Keratinocyte (primary cell): ENCODE results near the gene TMEM38B. TPM values are rescaled to one million over a fixed set of nuclear protein-coding genes. Genes with fewer than 3 reads are reported as not detected.

Source experiments
- DNase-seq: peaks from one replicate; pipeline ENCODE4 v3.0.0-alpha.2; 2011; ENCODE audit warnings: low read depth, missing footprints, low spot score
- FAIRE-seq: peaks from 2 replicates; lab custom pipeline; 2011; peaks lifted over from hg19 to GRCh38; lab: Jason Lieb, UNC
- H2AFZ ChIP-seq: 2 replicates; pipeline ENCODE4 v1.6.0; 2012; ENCODE audit warnings: low read length, control low read depth, inconsistent platforms; ENCODE audit not compliant: control insufficient read depth
- H3K27ac ChIP-seq: 2 replicates; pipeline ENCODE4 v1.5.1; 2011; ENCODE audit warnings: low read length; ENCODE audit not compliant: control insufficient read depth, insufficient read depth
- H3K27me3 ChIP-seq: 3 replicates; pipeline ENCODE4 v1.6.0; 2011; ENCODE audit warnings: low read length; ENCODE audit not compliant: control insufficient read depth, insufficient read depth; ENCODE audit errors: extremely low read depth
- H3K36me3 ChIP-seq, 2 experiments: 2 replicates in 1 of 2; 3 replicates in 1 of 2; pipeline ENCODE4 v1.5.1; 2011; ENCODE audit warnings: low read length in 2 of 2, mild to moderate bottlenecking in 1 of 2; ENCODE audit not compliant: control insufficient read depth in 2 of 2, insufficient read depth in 2 of 2; ENCODE audit errors: extremely low read depth in 1 of 2
- H3K4me1 ChIP-seq: 3 replicates; pipeline ENCODE4 v1.5.1; 2011; ENCODE audit warnings: low read length; ENCODE audit not compliant: control insufficient read depth, insufficient read depth; ENCODE audit errors: extremely low read depth
- H3K4me2 ChIP-seq: 3 replicates; pipeline ENCODE4 v1.6.0; 2011; ENCODE audit warnings: low read depth, low read length; ENCODE audit not compliant: control insufficient read depth, insufficient read depth; ENCODE audit errors: extremely low read depth
- H3K4me3 ChIP-seq, 3 experiments: fragments of 200-600 bp in 1 of 3; sonication (generic) in 1 of 3; 2 replicates in 2 of 3; 3 replicates in 1 of 3; pipeline ENCODE4 v1.5.1; 2011 to 2016; ENCODE audit warnings: low read length in 3 of 3, mild to moderate bottlenecking in 3 of 3, control low read depth in 2 of 3, inconsistent platforms in 1 of 3, low read depth in 1 of 3, mixed read lengths in 1 of 3, mixed run types in 1 of 3, moderate library complexity in 1 of 3; ENCODE audit not compliant: control insufficient read depth in 2 of 3, insufficient read depth in 2 of 3; ENCODE audit errors: extremely low read depth in 1 of 3
- H3K79me2 ChIP-seq: 2 replicates; pipeline ENCODE4 v1.6.0; 2012; ENCODE audit warnings: low read length; ENCODE audit not compliant: control insufficient read depth, insufficient read depth
- H3K9ac ChIP-seq: 3 replicates; pipeline ENCODE4 v1.6.0; 2011; ENCODE audit warnings: low read length; ENCODE audit not compliant: control insufficient read depth, insufficient read depth; ENCODE audit errors: extremely low read depth
- H3K9me1 ChIP-seq: 3 replicates; pipeline ENCODE4 v1.6.0; 2011; ENCODE audit warnings: low read length; ENCODE audit not compliant: control insufficient read depth, insufficient read depth; ENCODE audit errors: extremely low read depth
- H3K9me3 ChIP-seq: 2 replicates; pipeline ENCODE4 v1.5.1; 2012; ENCODE audit warnings: low read depth, low read length; ENCODE audit not compliant: control insufficient read depth
- H4K20me1 ChIP-seq: 3 replicates; pipeline ENCODE4 v1.6.0; 2011; ENCODE audit warnings: low read length; ENCODE audit not compliant: control insufficient read depth, insufficient read depth; ENCODE audit errors: extremely low read depth
- EZH2 ChIP-seq: IDR thresholded peaks from one replicate; pipeline ENCODE4 v1.6.1; 2012; ENCODE audit warnings: inconsistent platforms, mild to moderate bottlenecking, low read length, moderate library complexity
- dilution Hi-C: fragments of 300-500 bp; cut with MboI; formaldehyde crosslinking; loops from one replicate; pipeline ENCODE4 v1.7.0; 2020; ENCODE audit warnings: low sequenced_read_pairs; ENCODE audit not compliant: extremely low pct_ligation_motif_present
- polyA plus RNA-seq, 5 experiments: library from polyadenylated mRNA; depleted of rRNA in 3 of 5; stranded (reverse) in 3 of 5; stranded (forward) in 1 of 5; unstranded in 1 of 5; fragments of >200 nt; gene quantifications; 1 replicate in 1 of 5; 2 replicates in 3 of 5; 3 replicates in 1 of 5; pipeline versions ENCODE4 v1.2.1 to v1.2.3, GENCODE V29; 2011 to 2012; ENCODE audit warnings: missing spikeins in 2 of 5, low read depth in 1 of 5, low replicate concordance in 1 of 5
- TF ChIP-seq, protein P1 (sequence below), 3 experiments: IDR thresholded peaks in 1 of 3; conservative IDR thresholded peaks in 1 of 3; optimal IDR thresholded peaks in 1 of 3; 2 replicates in 2 of 3; 3 replicates in 1 of 3; pipeline versions ENCODE3 to v1.5.1; 2011; ENCODE audit warnings: low read length in 3 of 3, mild to moderate bottlenecking in 3 of 3, moderate library complexity in 2 of 3, control low read depth in 1 of 3, inconsistent platforms in 1 of 3; ENCODE audit not compliant: insufficient read depth in 2 of 3; ENCODE audit errors: extremely low read depth in 1 of 3

Gene TMEM38B
- polyA plus RNA-seq, 1 donor (not counting 4 experiments of a cell fraction or from before 2014, with no cell fraction given): 9.8 TPM

DNA sequence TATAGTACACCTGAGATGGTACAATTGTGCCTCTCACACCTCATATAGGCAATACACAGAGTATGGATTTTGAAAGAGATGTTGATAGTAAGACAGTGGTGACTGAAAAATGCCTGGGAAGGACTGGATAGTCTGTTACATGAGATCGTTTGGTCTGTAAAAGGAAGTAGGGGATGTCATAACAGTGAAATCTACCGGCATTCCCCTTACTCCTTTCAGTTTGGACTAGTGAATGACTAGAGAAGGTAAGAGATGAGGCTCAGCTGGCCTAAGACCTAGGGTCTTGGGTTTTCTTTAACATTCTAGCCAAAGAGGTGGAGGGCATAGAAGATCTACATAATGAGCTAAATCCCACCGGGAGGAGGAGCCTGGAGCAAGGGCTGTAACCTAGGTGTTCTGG is 24.0 kb upstream of the TMEM38B start:
- dilution Hi-C loops: no loop called here
- Histone ChIP-seq H3K9ac (no peak overlapping the region), H3K4me1 (no peaks in the 10 kb centered on the region), H3K4me2 (no peak overlapping the region), H3K9me3 (no peaks in the 10 kb centered on the region), H3K27me3 (peaks cover 5% of the 10 kb centered on the region), H3K27ac (no peak overlapping the region), H3K79me2 (no peaks in the 10 kb centered on the region), H3K4me3 (no peak overlapping the region), H3K9me1 (no peaks in the 10 kb centered on the region), H3K36me3 (no peaks in the 10 kb centered on the region), H2AFZ (no peak overlapping the region), H4K20me1 (no peaks in the 10 kb centered on the region)
- DNase-seq (no peak), FAIRE-seq (no peak)
- no peak for TF ChIP-seq EZH2
- TF ChIP-seq, protein P1, sequence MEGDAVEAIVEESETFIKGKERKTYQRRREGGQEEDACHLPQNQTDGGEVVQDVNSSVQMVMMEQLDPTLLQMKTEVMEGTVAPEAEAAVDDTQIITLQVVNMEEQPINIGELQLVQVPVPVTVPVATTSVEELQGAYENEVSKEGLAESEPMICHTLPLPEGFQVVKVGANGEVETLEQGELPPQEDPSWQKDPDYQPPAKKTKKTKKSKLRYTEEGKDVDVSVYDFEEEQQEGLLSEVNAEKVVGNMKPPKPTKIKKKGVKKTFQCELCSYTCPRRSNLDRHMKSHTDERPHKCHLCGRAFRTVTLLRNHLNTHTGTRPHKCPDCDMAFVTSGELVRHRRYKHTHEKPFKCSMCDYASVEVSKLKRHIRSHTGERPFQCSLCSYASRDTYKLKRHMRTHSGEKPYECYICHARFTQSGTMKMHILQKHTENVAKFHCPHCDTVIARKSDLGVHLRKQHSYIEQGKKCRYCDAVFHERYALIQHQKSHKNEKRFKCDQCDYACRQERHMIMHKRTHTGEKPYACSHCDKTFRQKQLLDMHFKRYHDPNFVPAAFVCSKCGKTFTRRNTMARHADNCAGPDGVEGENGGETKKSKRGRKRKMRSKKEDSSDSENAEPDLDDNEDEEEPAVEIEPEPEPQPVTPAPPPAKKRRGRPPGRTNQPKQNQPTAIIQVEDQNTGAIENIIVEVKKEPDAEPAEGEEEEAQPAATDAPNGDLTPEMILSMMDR (optimal IDR thresholded peaks at IDR 0.05 in 1 of 3, IDR thresholded peaks at IDR 0.05 in 1 of 3, conservative IDR thresholded peaks at IDR 0.05 in 1 of 3; ENCODE audit: extremely low read depth in 1 of 3, insufficient read depth in 2 of 3, low read length in 3 of 3): no peak

DNA sequence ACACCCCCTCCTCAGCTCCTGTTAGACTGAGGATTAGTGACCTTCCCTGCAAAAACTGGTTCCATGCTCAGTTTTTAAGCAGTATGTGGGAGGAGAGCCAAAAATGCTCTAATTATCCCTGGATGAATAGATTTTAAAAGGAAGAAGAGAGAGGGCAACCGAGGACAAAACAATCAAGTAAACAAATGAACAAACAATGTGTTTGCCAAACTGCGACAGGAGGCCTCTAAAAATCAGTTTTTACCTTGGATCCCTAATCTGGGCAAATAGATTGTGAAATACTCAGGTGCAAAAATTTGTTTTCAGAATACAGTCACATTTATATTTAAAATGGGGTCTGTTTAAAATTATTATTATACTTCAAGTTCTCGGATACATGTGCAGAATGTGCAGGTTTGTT is 23.6 kb upstream of the TMEM38B start:
- H3K27ac ChIP-seq: no peak overlapping the region
- DNase-seq (no peak), FAIRE-seq (no peak)
- no peaks in the 10 kb centered on the region for H3K9me3 ChIP-seq
- H4K20me1 ChIP-seq: no peaks in the 10 kb centered on the region
- no peaks in the 10 kb centered on the region for H3K36me3 ChIP-seq
- H3K79me2 ChIP-seq: no peaks in the 10 kb centered on the region
- no peaks in the 10 kb centered on the region for H3K9me1 ChIP-seq
- H3K9ac ChIP-seq: no peak overlapping the region
- H3K27me3 ChIP-seq: peaks cover 5% of the 10 kb centered on the region
- H3K4me1 ChIP-seq: no peaks in the 10 kb centered on the region
- H3K4me3 ChIP-seq: no peak overlapping the region
- TF ChIP-seq, protein P1 (optimal IDR thresholded peaks at IDR 0.05 in 1 of 3, IDR thresholded peaks at IDR 0.05 in 1 of 3, conservative IDR thresholded peaks at IDR 0.05 in 1 of 3; ENCODE audit: extremely low read depth in 1 of 3, insufficient read depth in 2 of 3, low read length in 3 of 3): no peak
- no peak for TF ChIP-seq EZH2
- dilution Hi-C loops: no loop called here
- no peak overlapping the region for H3K4me2 ChIP-seq
- H2AFZ ChIP-seq: no peak overlapping the region
